Spleen (tissue), 11 donors: ENCODE results near the gene FAHD1. TPM values are rescaled to one million over a fixed set of nuclear protein-coding genes. Genes with fewer than 3 reads are reported as not detected.
A peak's percentile ranks its signal among the peaks of the same experiment; 100 is the strongest.

ENCODE experiments used
- DNase-seq: peaks from one replicate; pipeline ENCODE4 v3.0.0-alpha.2; 2020
- H3K27ac ChIP-seq, 8 donors: fragments of 200-600 bp; sonication (generic) in 7 of 8; 1 replicate in 4 of 8; 2 replicates in 4 of 8; pipeline versions ENCODE4 v1.5.0 to v1.8.0; 2016 to 2021; ENCODE audit warnings: inconsistent platforms in 4 of 8, mild to moderate bottlenecking in 4 of 8, moderate library complexity in 1 of 8
- H3K27me3 ChIP-seq, 7 donors: fragments of 200-600 bp; sonication (generic) in 6 of 7; replicated peaks in 1 of 7; 1 replicate in 4 of 7; 2 replicates in 3 of 7; pipeline versions ENCODE4 v1.5.0 to v1.8.0; 2016 to 2021; ENCODE audit warnings: inconsistent platforms in 3 of 7, mild to moderate bottlenecking in 1 of 7
- H3K36me3 ChIP-seq, 6 donors: fragments of 200-600 bp; sonication (generic) in 5 of 6; 1 replicate in 4 of 6; 2 replicates in 2 of 6; pipeline versions ENCODE4 v1.5.0 to v1.8.0; 2016 to 2021; ENCODE audit warnings: inconsistent platforms in 2 of 6
- H3K4me1 ChIP-seq, 6 donors: fragments of 200-600 bp; sonication (generic) in 5 of 6; 1 replicate in 3 of 6; 2 replicates in 3 of 6; pipeline versions ENCODE4 v1.5.0 to v1.8.0; 2016 to 2021; ENCODE audit warnings: inconsistent platforms in 3 of 6
- H3K4me3 ChIP-seq, 8 donors: fragments of 200-600 bp; sonication (generic) in 7 of 8; 1 replicate in 4 of 8; 2 replicates in 4 of 8; pipeline versions ENCODE4 v1.5.0 to v1.8.0; 2016 to 2021; ENCODE audit warnings: inconsistent platforms in 4 of 8, mild to moderate bottlenecking in 4 of 8, moderate library complexity in 2 of 8
- H3K9me3 ChIP-seq, 8 donors: fragments of 200-600 bp; sonication (generic) in 7 of 8; 1 replicate in 4 of 8; 2 replicates in 4 of 8; pipeline versions ENCODE4 v1.5.0 to v1.8.0; 2016 to 2021; ENCODE audit warnings: inconsistent platforms in 4 of 8
- POLR2A ChIP-seq, 3 donors: fragments of 450-650 bp; IDR thresholded peaks; one replicate each; pipeline ENCODE4 v1.5.1; 2017; ENCODE audit warnings: antibody characterized with exemption in 3 of 3, mild to moderate bottlenecking in 1 of 3
- POLR2AphosphoS5 ChIP-seq, 3 donors: sonication (generic); formaldehyde crosslinking; IDR thresholded peaks; one replicate each; pipeline ENCODE4 v1.5.1; 2017; ENCODE audit warnings: antibody characterized with exemption in 3 of 3
- WGBS, 5 donors: extraction: QIAGEN DNeasy Blood & Tissue Kit in 3 of 5; methylation state at CpG; one replicate each; pipeline versions ENCODE4 v1.1.5 to v1.1.7; 2013 to 2018; 5-methylcytosine and 5-hydroxymethylcytosine counted together
- intact Hi-C: fragments of 100-400 bp; cut with DNase I; formaldehyde crosslinking; loops from one replicate; pipeline ENCODE4 v1.15.0; 2023; ENCODE audit warnings: low total_unique reads
- polyA plus RNA-seq, 3 donors: library from polyadenylated mRNA; stranded (reverse); fragments of 200-250 nt; gene quantifications; one replicate each; pipeline ENCODE4 v1.2.1, GENCODE V29; 2013
- total RNA-seq, 7 donors: library from RNA; depleted of rRNA in 3 of 7; stranded (reverse); fragments of >200 nt in 3 of 7; fragmentation: NEBNext Ultra II Directional in 4 of 7; extraction: Animal tissue kit (Norgen Biotek cat#: 25700) in 4 of 7; gene quantifications; one replicate each; pipeline versions ENCODE4 v1.1.0 to v1.2.1, GENCODE V29; 2016 to 2021
- TF ChIP-seq, protein P1 (sequence below), 11 experiments: fragments of 200-600 bp in 7 of 11; fragments of 450-650 bp in 4 of 11; sonication (generic) in 4 of 11; IDR thresholded peaks in 8 of 11; conservative IDR thresholded peaks in 3 of 11; 1 replicate in 7 of 11; 2 replicates in 4 of 11; pipeline versions ENCODE4 v1.4.0 to v1.8.0; 2016 to 2021; ENCODE audit warnings: antibody characterized with exemption in 11 of 11, inconsistent platforms in 4 of 11, mild to moderate bottlenecking in 1 of 11
- donor health status: healthy with polysubstance abuse.
- donor health status: DM: no; HTN: no; CAD: no; lungs with moderate emphysema.
- donor health status: DM: no; HTN: no; CAD: no.
- donor health status: Bipolar disorder and iron deficiency.
- donor health status: healthy.
- donor health status: DM: no; HTN: no; CAD: no.
- donor health status: DM: yes; HTN: yes; CAD: no.

The FAHD1 gene
- total and polyA plus RNA-seq, 10 donors, result 9.5 to 34.9 (median 16.6) TPM

DNA sequence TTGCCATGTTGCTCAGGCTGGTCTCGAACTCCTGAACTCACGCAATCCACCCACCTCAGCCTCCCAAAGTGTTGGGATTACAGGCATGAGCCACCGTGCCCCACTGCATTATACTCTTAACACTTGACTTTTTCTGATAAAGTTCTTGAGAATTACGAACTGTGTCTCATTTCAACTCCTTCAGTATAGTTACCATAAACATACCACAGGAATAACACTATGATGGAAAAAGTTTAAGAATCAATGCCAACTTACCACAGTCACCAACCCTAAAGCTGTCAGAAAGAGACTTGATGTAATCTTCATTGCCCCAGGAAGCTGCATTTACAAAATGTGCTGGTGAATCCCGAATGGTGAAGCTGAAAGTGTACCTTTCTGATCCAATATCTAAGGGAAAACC is 34.7 kb downstream of the FAHD1 start:
- TF ChIP-seq, protein P1, sequence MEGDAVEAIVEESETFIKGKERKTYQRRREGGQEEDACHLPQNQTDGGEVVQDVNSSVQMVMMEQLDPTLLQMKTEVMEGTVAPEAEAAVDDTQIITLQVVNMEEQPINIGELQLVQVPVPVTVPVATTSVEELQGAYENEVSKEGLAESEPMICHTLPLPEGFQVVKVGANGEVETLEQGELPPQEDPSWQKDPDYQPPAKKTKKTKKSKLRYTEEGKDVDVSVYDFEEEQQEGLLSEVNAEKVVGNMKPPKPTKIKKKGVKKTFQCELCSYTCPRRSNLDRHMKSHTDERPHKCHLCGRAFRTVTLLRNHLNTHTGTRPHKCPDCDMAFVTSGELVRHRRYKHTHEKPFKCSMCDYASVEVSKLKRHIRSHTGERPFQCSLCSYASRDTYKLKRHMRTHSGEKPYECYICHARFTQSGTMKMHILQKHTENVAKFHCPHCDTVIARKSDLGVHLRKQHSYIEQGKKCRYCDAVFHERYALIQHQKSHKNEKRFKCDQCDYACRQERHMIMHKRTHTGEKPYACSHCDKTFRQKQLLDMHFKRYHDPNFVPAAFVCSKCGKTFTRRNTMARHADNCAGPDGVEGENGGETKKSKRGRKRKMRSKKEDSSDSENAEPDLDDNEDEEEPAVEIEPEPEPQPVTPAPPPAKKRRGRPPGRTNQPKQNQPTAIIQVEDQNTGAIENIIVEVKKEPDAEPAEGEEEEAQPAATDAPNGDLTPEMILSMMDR (IDR thresholded peaks at IDR 0.05 in 8 of 11, conservative IDR thresholded peaks at IDR 0.05 in 3 of 11), result no peak
- TF ChIP-seq POLR2AphosphoS5 (IDR thresholded peaks at IDR 0.05) (no peak), POLR2A (IDR thresholded peaks at IDR 0.05) (no peak)
- intact Hi-C loops, result loop anchor here (5.0 kb wide), 1 partner anchor 66 kb away; no protein-coding TSS in a partner anchor
- no peak for DNase-seq
- no peaks in the 10 kb centered on the region for H3K36me3 ChIP-seq
- no peak overlapping the region for H3K27ac ChIP-seq
- no peak overlapping the region for H3K4me3 ChIP-seq
- H3K27me3 ChIP-seq, result peaks cover 0 to 70% (median 33%) of the 10 kb centered on the region in 7 donors
- WGBS, 5 donors, result 70 to 79% (median 78%) methylated on average over 5 of the region's 5 CpGs
- no peaks in the 10 kb centered on the region for H3K9me3 ChIP-seq
- H3K4me1 ChIP-seq, result peaks cover 0 to 6% (median 2%) of the 10 kb centered on the region in 6 donors

DNA sequence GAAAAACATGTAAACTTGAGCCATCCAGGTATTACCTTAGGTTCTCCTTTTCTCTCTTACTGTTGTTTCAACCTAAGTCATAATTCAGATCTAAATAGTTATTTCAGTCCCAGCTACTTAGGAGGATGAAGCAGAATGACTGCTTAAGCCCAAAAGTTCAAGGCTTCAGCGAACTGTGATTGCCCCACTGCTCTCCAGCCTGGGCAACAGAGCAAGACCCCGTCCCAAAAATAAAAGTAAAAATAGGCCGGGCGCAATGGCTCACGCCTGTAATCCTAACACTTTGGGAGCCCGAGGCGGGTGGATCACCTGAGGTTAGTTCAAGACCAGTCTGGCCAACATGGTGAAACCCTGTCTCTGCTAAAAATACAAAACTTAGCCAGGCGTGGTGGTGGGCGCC is 35.4 kb downstream of the FAHD1 start:
- H3K9me3 ChIP-seq, result no peaks in the 10 kb centered on the region
- TF ChIP-seq, protein P1 (IDR thresholded peaks at IDR 0.05 in 8 of 11, conservative IDR thresholded peaks at IDR 0.05 in 3 of 11), result no peak
- TF ChIP-seq POLR2A (IDR thresholded peaks at IDR 0.05) (no peak), POLR2AphosphoS5 (IDR thresholded peaks at IDR 0.05) (no peak)
- peaks cover 0 to 64% (median 28%) of the 10 kb centered on the region in 7 donors for H3K27me3 ChIP-seq
- H3K27ac ChIP-seq, result no peak overlapping the region
- H3K4me1 ChIP-seq, result peaks cover 0 to 6% (median 2%) of the 10 kb centered on the region in 6 donors
- WGBS, 5 donors, result 69 to 90% (median 83%) methylated on average over 7 to 9 of the region's 9 CpGs
- intact Hi-C loops, result loop anchor here (5.0 kb wide), 1 partner anchor 65 kb away; no protein-coding TSS in a partner anchor
- DNase-seq, result no peak
- no peaks in the 10 kb centered on the region for H3K36me3 ChIP-seq
- no peak overlapping the region for H3K4me3 ChIP-seq

- intact Hi-C loops, result loop anchor here (5.0 kb wide), 1 partner anchor 63 kb away; no protein-coding TSS in a partner anchor
- peaks cover 0 to 49% (median 24%) of the 10 kb centered on the region in 7 donors for H3K27me3 ChIP-seq
- 9 to 22% (median 13%) methylated on average over 4 of the region's 4 CpGs for WGBS, 5 donors
- H3K9me3 ChIP-seq, result no peaks in the 10 kb centered on the region
- TF ChIP-seq, protein P1 (IDR thresholded peaks at IDR 0.05 in 8 of 11, conservative IDR thresholded peaks at IDR 0.05 in 3 of 11), result peak in 9 of 11 experiments; percentile 14 to 62 (median 52)
- no peak for TF ChIP-seq POLR2AphosphoS5 (IDR thresholded peaks at IDR 0.05)
- DNase-seq, result no peak
- no peak overlapping the region for H3K27ac ChIP-seq
- H3K4me3 ChIP-seq, result no peak overlapping the region
- H3K4me1 ChIP-seq, result peaks cover 0 to 6% (median 2%) of the 10 kb centered on the region in 6 donors
- H3K36me3 ChIP-seq, result no peaks in the 10 kb centered on the region
Observed at GRCh38 chr16:1863681-1864460, 36.9 kb downstream of the FAHD1 start.
